Mesothelial cell of epicardium (in vitro differentiated cells): ENCODE measurements around the gene AXIN1. TPM values are rescaled to one million over a fixed set of nuclear protein-coding genes. Genes with fewer than 3 reads are reported as not detected.

Source experiments
- DNase-seq, 2 experiments: peaks; one replicate each; pipeline ENCODE4 v3.0.0; 2021; ENCODE audit warnings: low spot score in 2 of 2; ENCODE audit not compliant: unreplicated experiment in 2 of 2
- H3K27ac Mint-ChIP-seq: 2 replicates; pipeline ENCODE4 v1.8.0; 2021; ENCODE audit warnings: mixed read lengths
- H3K27me3 Mint-ChIP-seq: 2 replicates; pipeline ENCODE4 v1.8.0; 2021; ENCODE audit warnings: low read depth, mixed read lengths
- H3K36me3 Mint-ChIP-seq: 2 replicates; pipeline ENCODE4 v1.8.0; 2021; ENCODE audit warnings: mixed read lengths
- H3K4me1 Mint-ChIP-seq: 2 replicates; pipeline ENCODE4 v1.8.0; 2021; ENCODE audit warnings: mixed read lengths
- H3K4me3 Mint-ChIP-seq: 2 replicates; pipeline ENCODE4 v1.8.0; 2021; ENCODE audit warnings: mild to moderate bottlenecking, moderate library complexity, mixed read lengths
- H3K9me3 Mint-ChIP-seq: 2 replicates; pipeline ENCODE4 v1.8.0; 2021; ENCODE audit warnings: mixed read lengths
- total RNA-seq: library from RNA; stranded (reverse); gene quantifications from 3 replicates; pipeline ENCODE4 v1.2.1, GENCODE V29; 2021
- TF ChIP-seq, protein P1 (sequence below): fragments of 200-600 bp; sonication (generic); IDR thresholded peaks from one replicate; pipeline ENCODE4 v1.5.0; 2021; ENCODE audit warnings: antibody characterized with exemption; ENCODE audit not compliant: unreplicated experiment

The AXIN1 gene
- total RNA-seq, 1 donor from 2014 or later, result 33.2 TPM

DNA sequence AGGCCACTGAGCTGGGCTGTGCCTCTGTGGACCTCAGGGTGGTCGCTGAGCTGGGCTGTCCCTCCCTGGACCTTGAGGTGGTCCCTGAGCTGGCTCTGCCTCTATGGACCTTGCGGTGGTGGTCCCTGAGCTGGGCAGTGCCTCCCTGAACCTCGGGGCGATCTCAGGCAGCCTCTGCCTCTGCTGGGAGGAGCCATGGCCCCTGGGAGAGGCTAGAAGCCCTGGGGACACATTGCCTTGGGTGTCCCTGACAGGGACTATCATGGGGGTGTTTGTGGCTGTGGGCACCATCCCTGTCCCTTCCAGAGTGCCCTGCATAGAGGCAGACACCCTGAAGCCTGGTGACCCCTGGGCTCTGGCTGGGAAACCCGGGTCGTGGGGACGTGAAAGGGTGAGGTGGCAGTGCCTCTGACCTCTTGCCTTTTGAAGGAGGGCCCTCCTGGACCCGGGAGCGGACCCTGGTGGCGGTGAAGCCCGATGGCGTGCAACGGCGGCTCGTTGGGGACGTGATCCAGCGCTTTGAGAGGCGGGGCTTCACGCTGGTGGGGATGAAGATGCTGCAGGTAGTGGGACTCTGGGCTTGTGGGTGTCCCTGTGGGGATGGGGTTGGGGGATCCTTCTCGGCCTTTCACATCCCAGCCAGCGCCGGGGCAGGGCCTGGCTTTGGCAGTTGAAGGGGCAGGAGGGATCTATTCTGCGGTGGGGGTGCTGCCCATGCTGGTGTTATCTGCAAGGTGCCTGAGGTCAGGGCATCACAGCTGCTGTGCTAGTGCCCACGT is 46.2 kb upstream of the AXIN1 start:
- no peaks in the 10 kb centered on the region for H3K27me3 Mint-ChIP-seq
- H3K4me3 Mint-ChIP-seq, result peak overlapping the region; percentile 58
- peak overlapping the region; percentile 90 for H3K27ac Mint-ChIP-seq
- peaks cover 2% of the 10 kb centered on the region for H3K36me3 Mint-ChIP-seq
- DNase-seq, result no peak
- no peaks in the 10 kb centered on the region for H3K9me3 Mint-ChIP-seq
- TF ChIP-seq, protein P1, sequence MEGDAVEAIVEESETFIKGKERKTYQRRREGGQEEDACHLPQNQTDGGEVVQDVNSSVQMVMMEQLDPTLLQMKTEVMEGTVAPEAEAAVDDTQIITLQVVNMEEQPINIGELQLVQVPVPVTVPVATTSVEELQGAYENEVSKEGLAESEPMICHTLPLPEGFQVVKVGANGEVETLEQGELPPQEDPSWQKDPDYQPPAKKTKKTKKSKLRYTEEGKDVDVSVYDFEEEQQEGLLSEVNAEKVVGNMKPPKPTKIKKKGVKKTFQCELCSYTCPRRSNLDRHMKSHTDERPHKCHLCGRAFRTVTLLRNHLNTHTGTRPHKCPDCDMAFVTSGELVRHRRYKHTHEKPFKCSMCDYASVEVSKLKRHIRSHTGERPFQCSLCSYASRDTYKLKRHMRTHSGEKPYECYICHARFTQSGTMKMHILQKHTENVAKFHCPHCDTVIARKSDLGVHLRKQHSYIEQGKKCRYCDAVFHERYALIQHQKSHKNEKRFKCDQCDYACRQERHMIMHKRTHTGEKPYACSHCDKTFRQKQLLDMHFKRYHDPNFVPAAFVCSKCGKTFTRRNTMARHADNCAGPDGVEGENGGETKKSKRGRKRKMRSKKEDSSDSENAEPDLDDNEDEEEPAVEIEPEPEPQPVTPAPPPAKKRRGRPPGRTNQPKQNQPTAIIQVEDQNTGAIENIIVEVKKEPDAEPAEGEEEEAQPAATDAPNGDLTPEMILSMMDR, result peak; percentile 6
- H3K4me1 Mint-ChIP-seq, result peaks cover 23% of the 10 kb centered on the region

DNA sequence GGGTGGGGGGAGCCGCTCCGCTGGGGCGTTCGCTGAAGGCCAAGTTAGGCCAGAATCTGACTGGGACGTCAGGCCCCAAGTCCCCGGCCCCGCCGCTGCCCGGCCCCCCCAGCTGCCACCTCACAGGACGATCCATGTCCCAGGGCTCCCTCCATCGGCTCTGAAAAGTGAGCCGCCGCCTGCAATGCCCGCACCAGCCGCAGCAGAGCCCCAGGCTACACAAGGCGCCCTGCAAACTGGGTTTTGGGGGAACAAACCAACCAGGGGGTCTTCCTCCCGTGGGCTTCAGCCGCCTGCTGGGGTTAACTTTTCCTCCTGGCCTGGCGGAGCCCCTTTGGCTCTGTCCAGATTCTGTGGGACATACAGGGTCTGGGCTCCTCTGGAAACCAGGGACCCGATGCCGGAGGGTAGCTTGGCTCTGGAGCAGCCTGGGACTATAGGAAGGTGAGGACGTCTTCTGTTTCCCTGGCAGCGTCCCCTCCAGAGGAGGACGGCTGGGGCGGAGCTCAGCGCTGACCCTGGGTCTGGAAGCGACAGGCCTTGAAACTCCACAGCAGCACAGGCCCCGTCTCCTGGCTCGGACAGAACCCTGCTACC is 45.3 kb upstream of the AXIN1 start:
- Mint-ChIP-seq H3K4me3 (peak overlapping the region; percentile 58), H3K4me1 (peaks cover 23% of the 10 kb centered on the region), H3K9me3 (no peaks in the 10 kb centered on the region), H3K27ac (peak overlapping the region; percentile 90), H3K27me3 (no peaks in the 10 kb centered on the region), H3K36me3 (peaks cover 2% of the 10 kb centered on the region)
- peak; percentile 78 to 81 for DNase-seq
- TF ChIP-seq, protein P1, result peak; percentile 26

DNA sequence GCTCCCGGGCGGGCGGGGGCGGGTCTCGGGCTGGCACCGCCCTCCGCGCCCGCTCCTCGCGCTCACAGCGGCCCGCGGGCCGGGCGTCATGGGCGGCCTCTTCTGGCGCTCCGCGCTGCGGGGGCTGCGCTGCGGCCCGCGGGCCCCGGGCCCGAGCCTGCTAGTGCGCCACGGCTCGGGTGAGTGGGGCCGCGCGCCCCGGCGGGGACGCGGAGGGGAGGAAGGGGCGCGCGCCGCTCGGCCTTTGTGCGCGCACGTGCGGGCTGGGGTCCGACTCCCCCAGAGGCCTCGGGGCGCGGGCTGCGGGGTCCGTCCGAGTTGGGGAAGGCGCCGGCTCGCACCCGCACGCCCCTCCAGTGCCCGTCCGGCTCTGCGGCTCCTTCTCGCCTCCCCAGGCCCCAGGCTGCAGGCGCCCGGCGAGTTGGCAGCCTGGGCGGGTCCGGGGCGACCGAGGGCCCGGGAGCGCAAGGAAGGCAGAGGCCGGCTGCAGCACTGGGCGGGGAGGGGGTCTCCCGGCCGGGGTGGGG is 44.7 kb upstream of the AXIN1 start, which contains the start of gene NME4:
Gene NME4, plus strand, starts transcription at position 65 of the 527 bp plus-strand sequence. Its CDS starts 24 bp downstream, at position 89.
- Mint-ChIP-seq H3K27ac (peak within 1 kb of the TSS; percentile 98), H3K4me1 (peaks cover 23% of the 10 kb centered on the region), H3K4me3 (peak within 1 kb of the TSS; percentile 89), H3K27me3 (no peaks in the 10 kb centered on the region), H3K9me3 (no peaks in the 10 kb centered on the region), H3K36me3 (peaks cover 2% of the 10 kb centered on the region)
- TF ChIP-seq, protein P1, result no peak
- no peak for DNase-seq

DNA sequence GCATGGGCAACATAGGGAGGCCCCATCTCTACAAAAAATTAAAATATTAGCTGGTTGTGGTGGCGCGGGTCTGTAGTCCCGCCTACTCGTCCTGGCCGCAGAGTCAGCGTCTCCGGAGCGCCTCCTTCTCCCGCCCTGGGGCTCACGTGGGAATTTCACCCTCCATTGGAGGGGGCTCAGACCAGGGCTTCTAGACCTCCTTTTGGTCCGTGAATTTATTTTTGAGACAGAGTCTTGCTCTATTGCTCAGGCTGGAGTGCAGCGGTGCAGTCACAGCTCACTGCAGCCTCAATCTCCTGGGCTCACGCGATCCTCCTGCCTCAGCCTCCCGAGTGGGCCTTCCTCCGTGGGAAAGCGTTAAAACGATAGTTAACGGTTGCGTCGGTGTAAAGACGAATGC is 44.1 kb upstream of the AXIN1 start:
- Mint-ChIP-seq H3K4me1 (peaks cover 21% of the 10 kb centered on the region), H3K27me3 (no peaks in the 10 kb centered on the region), H3K9me3 (no peaks in the 10 kb centered on the region), H3K36me3 (peaks cover 4% of the 10 kb centered on the region), H3K27ac (peak overlapping the region; percentile 98), H3K4me3 (peak overlapping the region; percentile 89)
- no peak for DNase-seq
- TF ChIP-seq, protein P1, result no peak

DNA sequence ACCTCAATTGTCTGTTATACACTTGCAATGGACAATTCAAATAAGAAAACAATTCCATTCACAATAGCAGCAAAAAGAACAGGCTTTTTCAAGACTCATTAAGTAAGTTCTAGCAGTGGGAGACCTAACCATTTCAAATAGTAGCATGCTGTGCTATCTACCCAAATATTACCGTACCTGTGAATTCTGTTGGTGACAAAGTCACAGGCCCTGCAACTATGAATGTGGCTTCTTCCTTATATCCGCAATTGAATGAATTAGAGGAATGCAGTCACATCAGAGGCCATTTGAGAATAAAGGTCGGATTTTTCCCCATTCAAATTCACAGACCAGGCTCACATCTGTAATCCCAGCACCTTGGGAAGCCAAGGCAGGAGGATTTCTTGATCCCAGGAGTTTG is 43.7 kb upstream of the AXIN1 start:
- no peak for DNase-seq
- H3K4me3 Mint-ChIP-seq, result peak overlapping the region; percentile 89
- H3K36me3 Mint-ChIP-seq, result peaks cover 4% of the 10 kb centered on the region
- TF ChIP-seq, protein P1, result no peak
- no peaks in the 10 kb centered on the region for H3K27me3 Mint-ChIP-seq
- H3K4me1 Mint-ChIP-seq, result peaks cover 21% of the 10 kb centered on the region
- H3K27ac Mint-ChIP-seq, result peak overlapping the region; percentile 98
- H3K9me3 Mint-ChIP-seq, result no peaks in the 10 kb centered on the region
